ENCODE measurements around the gene NOD2. TPM values are rescaled to one million over a fixed set of nuclear protein-coding genes. Genes with fewer than 3 reads are reported as not detected.

NOD2 gene
- total and polyA plus RNA-seq, 2 experiments from 2014 or later: 0.27 to 0.66 TPM

DNA sequence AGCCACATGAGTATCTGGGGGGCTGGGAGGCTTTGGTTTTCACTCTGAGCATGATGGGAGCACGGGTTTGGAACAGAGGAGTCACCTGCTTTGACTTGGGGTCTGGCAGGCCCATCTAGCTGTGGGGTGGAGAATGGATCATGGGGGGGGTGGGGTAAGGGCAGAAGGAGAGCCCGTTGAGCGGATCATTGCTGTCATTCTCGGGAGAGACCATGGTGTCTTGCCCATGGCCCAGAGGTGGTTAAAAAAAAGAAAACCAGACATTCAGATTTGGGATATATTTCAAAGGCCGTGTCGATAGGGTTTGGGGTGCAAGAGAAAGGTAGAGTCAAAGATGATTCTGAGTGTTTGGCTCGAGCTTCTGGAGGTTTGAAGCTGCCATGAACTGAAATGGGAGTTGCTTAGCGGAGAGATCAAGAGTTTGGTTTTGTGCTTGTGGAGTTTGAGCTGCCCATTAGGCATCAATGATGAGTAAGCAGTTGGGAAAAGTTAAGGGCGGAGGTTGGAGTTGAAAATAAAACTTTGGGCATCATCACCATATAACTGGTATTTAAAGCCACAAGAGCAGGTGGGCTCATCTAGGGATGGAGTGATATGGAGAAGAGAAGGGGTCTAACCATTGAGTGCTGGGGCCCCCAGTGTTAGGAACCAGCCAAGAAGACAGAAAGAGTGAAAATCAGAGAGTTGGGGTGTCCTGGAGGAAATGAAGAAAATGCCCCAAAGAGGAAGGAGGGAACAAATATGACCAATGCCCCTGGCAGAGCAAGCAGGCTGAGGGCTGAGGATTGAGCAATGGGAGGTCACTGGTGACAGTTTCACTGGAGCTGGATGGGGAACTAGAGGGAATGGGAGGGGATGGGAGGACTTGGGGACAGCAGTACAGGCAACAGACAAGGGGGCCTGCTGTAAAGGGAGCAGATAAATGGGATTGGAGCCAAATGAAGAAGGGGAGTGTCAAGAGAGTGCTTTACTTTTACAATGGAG lies 1.9 kb downstream of the NOD2 start (continued):
- TF ChIP-seq, protein P1, sequence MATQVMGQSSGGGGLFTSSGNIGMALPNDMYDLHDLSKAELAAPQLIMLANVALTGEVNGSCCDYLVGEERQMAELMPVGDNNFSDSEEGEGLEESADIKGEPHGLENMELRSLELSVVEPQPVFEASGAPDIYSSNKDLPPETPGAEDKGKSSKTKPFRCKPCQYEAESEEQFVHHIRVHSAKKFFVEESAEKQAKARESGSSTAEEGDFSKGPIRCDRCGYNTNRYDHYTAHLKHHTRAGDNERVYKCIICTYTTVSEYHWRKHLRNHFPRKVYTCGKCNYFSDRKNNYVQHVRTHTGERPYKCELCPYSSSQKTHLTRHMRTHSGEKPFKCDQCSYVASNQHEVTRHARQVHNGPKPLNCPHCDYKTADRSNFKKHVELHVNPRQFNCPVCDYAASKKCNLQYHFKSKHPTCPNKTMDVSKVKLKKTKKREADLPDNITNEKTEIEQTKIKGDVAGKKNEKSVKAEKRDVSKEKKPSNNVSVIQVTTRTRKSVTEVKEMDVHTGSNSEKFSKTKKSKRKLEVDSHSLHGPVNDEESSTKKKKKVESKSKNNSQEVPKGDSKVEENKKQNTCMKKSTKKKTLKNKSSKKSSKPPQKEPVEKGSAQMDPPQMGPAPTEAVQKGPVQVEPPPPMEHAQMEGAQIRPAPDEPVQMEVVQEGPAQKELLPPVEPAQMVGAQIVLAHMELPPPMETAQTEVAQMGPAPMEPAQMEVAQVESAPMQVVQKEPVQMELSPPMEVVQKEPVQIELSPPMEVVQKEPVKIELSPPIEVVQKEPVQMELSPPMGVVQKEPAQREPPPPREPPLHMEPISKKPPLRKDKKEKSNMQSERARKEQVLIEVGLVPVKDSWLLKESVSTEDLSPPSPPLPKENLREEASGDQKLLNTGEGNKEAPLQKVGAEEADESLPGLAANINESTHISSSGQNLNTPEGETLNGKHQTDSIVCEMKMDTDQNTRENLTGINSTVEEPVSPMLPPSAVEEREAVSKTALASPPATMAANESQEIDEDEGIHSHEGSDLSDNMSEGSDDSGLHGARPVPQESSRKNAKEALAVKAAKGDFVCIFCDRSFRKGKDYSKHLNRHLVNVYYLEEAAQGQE (IDR thresholded peaks at IDR 0.05; ENCODE audit: unreplicated experiment): no peak
- no peak for TF ChIP-seq EZH2 (IDR thresholded peaks at IDR 0.05; ENCODE audit: low read depth, unreplicated experiment)
- no peak for TF ChIP-seq ZNF114 (CRISPR knock-in tag; IDR thresholded peaks at IDR 0.05)
- TF ChIP-seq, protein P2, sequence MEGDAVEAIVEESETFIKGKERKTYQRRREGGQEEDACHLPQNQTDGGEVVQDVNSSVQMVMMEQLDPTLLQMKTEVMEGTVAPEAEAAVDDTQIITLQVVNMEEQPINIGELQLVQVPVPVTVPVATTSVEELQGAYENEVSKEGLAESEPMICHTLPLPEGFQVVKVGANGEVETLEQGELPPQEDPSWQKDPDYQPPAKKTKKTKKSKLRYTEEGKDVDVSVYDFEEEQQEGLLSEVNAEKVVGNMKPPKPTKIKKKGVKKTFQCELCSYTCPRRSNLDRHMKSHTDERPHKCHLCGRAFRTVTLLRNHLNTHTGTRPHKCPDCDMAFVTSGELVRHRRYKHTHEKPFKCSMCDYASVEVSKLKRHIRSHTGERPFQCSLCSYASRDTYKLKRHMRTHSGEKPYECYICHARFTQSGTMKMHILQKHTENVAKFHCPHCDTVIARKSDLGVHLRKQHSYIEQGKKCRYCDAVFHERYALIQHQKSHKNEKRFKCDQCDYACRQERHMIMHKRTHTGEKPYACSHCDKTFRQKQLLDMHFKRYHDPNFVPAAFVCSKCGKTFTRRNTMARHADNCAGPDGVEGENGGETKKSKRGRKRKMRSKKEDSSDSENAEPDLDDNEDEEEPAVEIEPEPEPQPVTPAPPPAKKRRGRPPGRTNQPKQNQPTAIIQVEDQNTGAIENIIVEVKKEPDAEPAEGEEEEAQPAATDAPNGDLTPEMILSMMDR (conservative IDR thresholded peaks at IDR 0.05; ENCODE audit: low read depth in 2 of 2): no peak
- no peak for TF ChIP-seq EZH2phosphoT487 (IDR thresholded peaks at IDR 0.05; ENCODE audit: unreplicated experiment)
- TF ChIP-seq POLR2AphosphoS5 (IDR thresholded peaks at IDR 0.05; ENCODE audit: low read depth): no peak
- TF ChIP-seq ZNF331 (CRISPR knock-in tag; IDR thresholded peaks at IDR 0.05; ENCODE audit: low read depth): no peak
- no peak for TF ChIP-seq STAT1 (IDR thresholded peaks at IDR 0.05; ENCODE audit: unreplicated experiment)
- TF ChIP-seq NANOG (IDR thresholded peaks at IDR 0.05; ENCODE audit: borderline replicate concordance): no peak

DNA sequence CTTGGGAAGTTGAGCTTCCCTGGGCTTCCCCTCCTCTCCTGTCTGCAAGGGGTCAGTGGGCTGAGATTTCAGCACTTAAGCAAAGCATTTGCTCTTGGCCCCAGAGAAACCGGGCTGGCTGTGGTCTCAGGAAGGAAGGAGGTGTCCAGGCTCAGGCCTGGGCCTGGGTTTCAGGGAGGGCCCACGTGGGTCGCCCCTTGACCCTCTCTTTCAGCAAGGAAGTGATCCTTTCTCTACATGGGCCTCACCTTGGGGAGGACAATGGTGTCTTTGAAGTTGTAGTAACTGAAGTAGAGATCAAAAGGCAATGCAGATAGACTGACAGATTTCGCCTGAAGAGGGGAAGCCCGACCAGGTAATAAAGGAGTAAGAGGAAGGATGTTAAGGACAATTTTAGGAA lies 2.7 kb downstream of the NOD2 start:
- DNase-seq (ENCODE audit: low spot score) (no peak), ATAC-seq (no peak)
- no peak overlapping the region for H2AFZ ChIP-seq
- H3K4me2 ChIP-seq: no peak overlapping the region
- no peak overlapping the region for H3K4me3 Mint-ChIP-seq
- TF ChIP-seq, protein P3, sequence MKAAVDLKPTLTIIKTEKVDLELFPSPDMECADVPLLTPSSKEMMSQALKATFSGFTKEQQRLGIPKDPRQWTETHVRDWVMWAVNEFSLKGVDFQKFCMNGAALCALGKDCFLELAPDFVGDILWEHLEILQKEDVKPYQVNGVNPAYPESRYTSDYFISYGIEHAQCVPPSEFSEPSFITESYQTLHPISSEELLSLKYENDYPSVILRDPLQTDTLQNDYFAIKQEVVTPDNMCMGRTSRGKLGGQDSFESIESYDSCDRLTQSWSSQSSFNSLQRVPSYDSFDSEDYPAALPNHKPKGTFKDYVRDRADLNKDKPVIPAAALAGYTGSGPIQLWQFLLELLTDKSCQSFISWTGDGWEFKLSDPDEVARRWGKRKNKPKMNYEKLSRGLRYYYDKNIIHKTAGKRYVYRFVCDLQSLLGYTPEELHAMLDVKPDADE (IDR thresholded peaks at IDR 0.05): no peak
- TF ChIP-seq, protein P1 (IDR thresholded peaks at IDR 0.05; ENCODE audit: unreplicated experiment): no peak
- H3K27me3 ChIP-seq (ENCODE audit: insufficient read depth): peaks cover 19% of the 10 kb centered on the region
- H3K27ac ChIP-seq (ENCODE audit: low read depth): no peak overlapping the region
- H3K79me2 ChIP-seq (replicated peaks; ENCODE audit: insufficient read depth): no peaks in the 10 kb centered on the region
- no peaks in the 10 kb centered on the region for H4K20me1 ChIP-seq (replicated peaks; ENCODE audit: insufficient read depth)
- no peaks in the 10 kb centered on the region for H3K9me3 Mint-ChIP-seq
- H3F3A ChIP-seq (replicated peaks; ENCODE audit: low read depth): no peaks in the 10 kb centered on the region
- no peak overlapping the region for H3K4me3 ChIP-seq
- no peaks in the 10 kb centered on the region for H3K36me3 ChIP-seq (ENCODE audit: insufficient read depth)
- no peak overlapping the region for H3K27ac Mint-ChIP-seq
- peaks cover 22% of the 10 kb centered on the region for H3K27me3 Mint-ChIP-seq (ENCODE audit: insufficient read depth, low read depth, poor library complexity)
- H3K36me3 Mint-ChIP-seq (ENCODE audit: low read depth): no peaks in the 10 kb centered on the region
- H3K4me1 Mint-ChIP-seq: peaks cover 3% of the 10 kb centered on the region
- no peaks in the 10 kb centered on the region for H3K9me2 ChIP-seq (ENCODE audit: insufficient read depth)
- no peaks in the 10 kb centered on the region for H3K4me1 ChIP-seq (ENCODE audit: insufficient read depth)
